HG02970 (cell line): ENCODE measurements around the gene ABCA13.

Experiments used
- ATAC-seq: cut with Tn5 transposase; IDR thresholded peaks from one replicate; pipeline ENCODE4 v1.9.1; 2021; ENCODE audit warnings: mild to moderate bottlenecking, moderate library complexity, moderate number of reproducible peaks; ENCODE audit not compliant: unreplicated experiment, low FRiP score

Gene ABCA13

GRCh38 chr7:48681006-48681405 is 509.7 kb downstream of the ABCA13 start:
- no peak for ATAC-seq

- no peak for ATAC-seq
These were observed 520.5 kb downstream of the ABCA13 start for GRCh38 chr7:48691788-48692187.
